GM12892 (cell line): ENCODE data around the gene USP47.
"Not testable (repeated sequence)": the region's sequence is repeated elsewhere in the genome, so short reads cannot be mapped to it uniquely, and the experiment has no call there.

Source experiments
- DNase-seq: peaks from one replicate; pipeline ENCODE4 v3.0.0; 2011; ENCODE audit not compliant: insufficient read length
- FAIRE-seq: peaks from 2 replicates; lab custom pipeline; 2011; peaks lifted over from hg19 to GRCh38; lab: Jason Lieb, UNC
- POLR2A ChIP-seq: IDR thresholded peaks from 2 replicates; pipeline ENCODE4 v1.6.1; 2011; ENCODE audit warnings: low read depth, low read length, control low read depth
- POLR2AphosphoS5 ChIP-seq: IDR thresholded peaks from 2 replicates; pipeline ENCODE4 v1.6.1; 2011; ENCODE audit warnings: low read depth, low read length, control low read depth
- TAF1 ChIP-seq: IDR thresholded peaks from 2 replicates; pipeline ENCODE4 v1.6.1; 2011; ENCODE audit warnings: low read depth, mild to moderate bottlenecking, control low read depth, low read length, borderline replicate concordance

Gene USP47

DNA sequence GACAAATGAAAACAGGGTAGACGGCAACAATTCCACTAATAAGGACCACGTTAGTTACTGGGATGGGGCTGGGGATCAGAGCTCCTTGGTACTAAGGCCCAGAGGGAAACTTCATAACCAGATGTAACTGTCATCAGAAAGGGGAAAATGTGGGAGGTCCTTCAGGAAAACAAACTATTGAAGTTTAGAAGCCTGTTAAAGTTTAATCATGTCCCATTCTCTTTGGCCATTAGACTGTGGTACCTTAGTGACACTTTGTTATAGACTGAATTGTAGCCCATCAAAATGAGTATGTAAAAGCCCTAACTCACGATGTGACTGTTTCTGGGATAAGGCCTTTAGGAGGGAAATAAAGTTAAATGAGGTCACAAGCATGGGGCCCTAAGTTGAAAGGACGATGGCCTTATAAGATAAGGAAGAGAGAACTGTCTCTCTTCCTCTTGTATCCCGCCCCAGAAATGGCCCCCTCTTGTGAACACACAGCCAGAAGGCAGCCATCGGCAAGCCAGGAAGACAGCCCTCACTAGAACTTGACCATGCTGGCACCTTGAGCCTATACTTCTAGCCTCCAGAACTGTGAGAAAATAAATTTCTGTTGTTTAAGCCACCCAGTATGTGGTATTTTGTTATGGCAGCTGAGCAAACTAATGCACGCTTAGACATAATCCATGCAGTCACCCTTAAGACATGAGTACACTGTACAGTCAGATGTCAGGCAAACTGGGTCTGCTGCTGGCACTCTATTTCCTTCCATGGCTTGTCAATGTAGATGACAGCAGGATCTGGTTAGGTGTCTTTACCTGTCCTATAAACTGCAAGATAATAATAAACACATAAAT is 26.9 kb upstream of the USP47 start:
- no peak for DNase-seq
- FAIRE-seq, result peak; percentile 14
- TF ChIP-seq POLR2AphosphoS5 (no peak), POLR2A (no peak), TAF1 (no peak)

DNA sequence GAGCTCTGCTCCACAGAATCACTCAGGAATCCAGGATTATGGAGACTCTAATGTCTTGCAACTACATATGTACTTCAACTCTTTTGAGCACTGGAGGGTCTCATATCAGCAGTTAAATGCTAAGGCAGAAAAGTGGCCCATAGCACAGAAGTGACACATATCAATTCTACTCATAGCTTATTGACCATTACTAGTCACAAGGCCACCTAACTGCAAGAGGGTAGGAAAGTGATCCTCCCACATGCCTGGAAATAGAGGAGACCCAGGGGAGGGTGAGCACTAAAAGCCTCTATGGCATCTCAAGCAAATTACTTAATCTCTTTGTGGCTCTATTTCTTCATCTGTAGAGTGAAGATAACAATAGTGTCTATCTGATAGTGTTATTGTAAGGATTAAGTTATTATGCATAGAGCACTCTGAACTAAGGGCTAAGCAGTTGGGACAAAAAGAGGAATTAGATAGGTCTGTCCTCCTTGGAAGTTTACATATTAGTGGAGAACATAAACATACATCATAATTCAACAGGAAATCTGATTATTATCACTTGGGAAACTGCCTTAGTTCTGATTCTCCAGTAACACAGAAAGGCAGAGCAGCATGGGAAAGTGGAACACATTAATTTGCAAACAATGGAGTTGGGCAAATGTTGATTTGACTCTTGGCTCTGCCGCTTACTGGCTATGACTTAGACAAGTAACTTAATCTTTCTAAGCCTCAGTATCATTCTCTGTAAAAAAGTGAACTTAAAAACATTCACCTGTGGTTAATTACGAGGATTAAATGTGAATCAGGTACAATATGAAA is 25.1 kb upstream of the USP47 start:
- TF ChIP-seq POLR2A (no peak), POLR2AphosphoS5 (no peak), TAF1 (no peak)
- no peak for DNase-seq
- no peak for FAIRE-seq

DNA sequence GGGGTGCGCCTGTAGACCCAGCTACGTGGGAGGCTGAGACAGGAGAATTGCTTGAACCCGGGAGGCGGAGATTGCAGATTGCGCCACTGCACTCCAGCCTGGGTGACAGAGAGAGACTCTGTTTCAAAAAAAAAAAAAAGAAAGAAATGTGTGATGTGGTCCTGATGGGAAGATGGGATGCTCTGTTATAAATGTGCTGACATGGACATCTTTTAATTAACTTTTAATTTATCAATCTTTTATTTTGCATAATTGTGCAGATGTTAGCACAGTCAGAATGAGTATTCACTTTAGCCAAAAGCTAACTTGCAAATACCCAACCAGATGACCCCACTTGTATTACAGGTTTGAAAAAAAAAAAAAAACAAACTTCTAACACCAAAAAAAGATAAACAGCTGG is 23.8 kb upstream of the USP47 start:
- TF ChIP-seq TAF1, result no peak
- no peak for TF ChIP-seq POLR2AphosphoS5
- TF ChIP-seq POLR2A, result no peak
- FAIRE-seq (no peak), DNase-seq (no peak)

GRCh38 chr11:11818529-11819121 is 23.1 kb upstream of the USP47 start:
- no peak for FAIRE-seq
- DNase-seq, result no peak
- no peak for TF ChIP-seq POLR2AphosphoS5
- no peak for TF ChIP-seq POLR2A
- no peak for TF ChIP-seq TAF1

DNA sequence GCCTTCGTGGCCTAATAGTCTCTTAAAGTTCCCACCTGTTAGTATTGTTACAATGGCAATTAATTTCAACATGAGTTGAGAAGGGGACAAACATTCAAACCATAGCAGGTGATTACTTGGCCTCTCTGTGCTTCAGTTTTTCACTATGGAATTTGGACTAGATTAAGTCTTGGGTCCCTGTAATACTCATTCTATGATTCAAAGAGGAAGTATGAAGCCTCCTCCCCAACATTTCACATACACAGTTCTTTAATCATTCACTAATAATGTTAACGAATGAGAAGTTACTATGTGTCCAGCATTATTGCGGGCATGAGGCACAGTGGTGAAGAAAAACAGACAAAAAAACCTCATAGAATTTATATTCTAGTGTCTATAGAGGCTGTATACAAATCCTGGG is 19.9 kb upstream of the USP47 start:
- TF ChIP-seq POLR2A (no peak), POLR2AphosphoS5 (no peak), TAF1 (no peak)
- FAIRE-seq, result no peak
- no peak for DNase-seq

GRCh38 chr11:11822946-11823345 is 18.8 kb upstream of the USP47 start:
- DNase-seq (no peak), FAIRE-seq (no peak)
- TF ChIP-seq POLR2A (no peak), TAF1 (no peak), POLR2AphosphoS5 (no peak)

- FAIRE-seq (no peak), DNase-seq (no peak)
- TF ChIP-seq POLR2AphosphoS5, result no peak
- TF ChIP-seq TAF1, result no peak
- no peak for TF ChIP-seq POLR2A
These were observed 15.5 kb upstream of the USP47 start for GRCh38 chr11:11826260-11826659.

DNA sequence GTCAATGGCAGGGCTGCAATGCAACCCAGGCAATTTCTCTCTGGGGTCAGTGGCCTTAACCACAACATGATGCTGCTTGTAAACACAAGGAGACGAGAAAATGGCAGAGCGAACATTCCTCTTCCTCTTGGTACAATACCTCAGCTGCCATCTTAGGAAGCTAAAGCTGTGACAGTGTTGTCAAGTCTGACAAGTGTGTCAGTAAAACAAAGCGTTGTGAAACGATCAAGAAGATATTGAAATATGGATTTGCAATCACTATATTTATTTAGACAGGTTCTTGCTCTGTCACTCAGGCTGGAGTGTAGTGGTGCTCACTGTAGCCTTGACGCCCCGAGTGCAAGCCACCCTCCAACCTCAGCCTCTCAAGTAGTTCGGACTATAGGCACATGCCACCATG is 14.5 kb upstream of the USP47 start:
- no peak for FAIRE-seq
- TF ChIP-seq POLR2AphosphoS5, result no peak
- TF ChIP-seq TAF1, result no peak
- TF ChIP-seq POLR2A, result no peak
- no peak for DNase-seq

DNA sequence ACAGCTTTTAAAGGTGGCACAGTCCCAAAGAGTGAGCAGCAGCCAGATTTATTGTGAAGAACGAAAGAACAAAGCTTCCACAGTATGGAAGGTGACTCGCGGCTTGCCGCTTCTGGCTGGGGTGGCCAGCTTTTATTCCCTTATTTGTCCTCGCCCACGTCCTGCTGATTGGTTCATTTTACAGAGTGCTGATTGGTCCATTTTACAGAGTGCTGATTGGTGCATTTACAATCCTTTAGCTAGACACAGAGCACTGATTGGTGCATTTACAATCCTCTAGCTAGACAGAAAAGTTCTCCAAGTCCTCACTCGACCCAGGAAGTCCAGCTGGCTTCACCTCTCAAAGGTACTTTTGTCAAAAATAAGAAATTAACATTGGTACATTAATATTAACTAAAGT is 10.4 kb upstream of the USP47 start:
- DNase-seq, result not testable (repeated sequence)
- peak; percentile 38 for FAIRE-seq

GRCh38 chr11:11836676-11837231 is 5.0 kb upstream of the USP47 start:
- FAIRE-seq, result no peak
- DNase-seq, result no peak
- TF ChIP-seq POLR2AphosphoS5, result no peak
- TF ChIP-seq POLR2A, result no peak
- TF ChIP-seq TAF1, result no peak

- FAIRE-seq (no peak), DNase-seq (no peak)
- TF ChIP-seq TAF1 (no peak), POLR2A (no peak), POLR2AphosphoS5 (no peak)
These were observed 2.1 kb upstream of the USP47 start for GRCh38 chr11:11839718-11840117.

DNA sequence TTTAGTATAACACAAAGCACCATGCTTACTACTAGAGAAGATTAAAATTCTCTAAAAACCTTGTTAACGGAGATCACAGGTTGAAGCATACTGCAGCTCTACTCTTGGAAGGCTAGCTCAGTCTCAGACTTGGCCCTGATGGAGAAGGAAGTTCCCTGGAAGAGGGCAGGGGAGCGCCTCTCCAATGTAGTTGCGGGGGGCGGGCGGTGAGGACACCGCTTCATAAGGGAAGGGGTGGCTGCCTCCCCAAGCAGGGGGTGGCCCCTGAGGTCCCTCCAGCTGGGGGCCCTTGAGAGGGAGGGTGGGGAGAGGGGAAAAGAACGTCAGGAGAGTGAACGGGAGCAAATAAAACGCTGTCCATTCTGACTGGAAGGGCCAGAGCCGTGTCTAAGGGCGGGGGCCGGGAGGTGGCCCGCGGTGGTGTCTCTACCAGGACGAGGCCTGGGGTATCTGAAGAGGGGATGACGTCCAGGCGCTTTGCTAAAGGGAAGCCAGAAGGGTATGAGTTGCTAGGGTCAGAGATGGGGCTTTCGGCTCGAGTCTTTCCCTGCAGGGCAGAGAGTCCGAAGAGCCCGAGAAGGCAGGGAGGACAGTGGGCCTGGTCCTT is 553 bp upstream of the USP47 start:
- FAIRE-seq, result no peak
- no peak for TF ChIP-seq TAF1
- no peak for TF ChIP-seq POLR2A
- TF ChIP-seq POLR2AphosphoS5, result no peak
- peak; percentile 15 for DNase-seq
